ENCODE measurements around the gene ARX. TPM values are rescaled to one million over a fixed set of nuclear protein-coding genes. Genes with fewer than 3 reads are reported as not detected.

The ARX gene
- total RNA-seq, 1 experiment from 2014 or later = 0.22 TPM

DNA sequence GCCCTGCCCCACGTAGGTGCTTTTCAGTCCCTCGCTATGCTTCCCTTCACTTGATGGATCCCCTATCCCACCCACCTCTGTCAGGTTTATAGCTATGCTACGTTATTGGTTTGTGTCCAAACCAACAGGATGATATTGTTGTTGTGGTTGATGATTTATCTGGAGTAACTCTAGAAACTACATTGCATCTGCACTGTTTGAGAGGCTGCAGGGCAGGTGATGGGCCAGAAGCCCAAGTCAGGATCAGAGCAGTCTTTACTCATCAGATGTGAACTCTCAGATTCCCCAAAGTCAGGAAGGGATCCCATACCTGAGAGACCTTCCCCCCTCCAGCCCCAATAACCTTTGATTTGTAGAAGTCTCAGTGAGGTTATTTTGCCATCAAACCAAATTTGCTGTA is 34.7 kb downstream of the ARX start:
- POLR2A ChIA-PET = no interaction called here
- no peak overlapping the region for H2AFZ ChIP-seq (ENCODE audit: low read depth, low read length, poor library complexity, severe bottlenecking)
- no peak overlapping the region for H3K4me2 ChIP-seq (ENCODE audit: low read length)
- no peak overlapping the region for H3K4me3 ChIP-seq (replicated peaks in 1 of 2; ENCODE audit: low read depth in 1 of 2, low read length in 2 of 2)
- TF ChIP-seq, protein P1, sequence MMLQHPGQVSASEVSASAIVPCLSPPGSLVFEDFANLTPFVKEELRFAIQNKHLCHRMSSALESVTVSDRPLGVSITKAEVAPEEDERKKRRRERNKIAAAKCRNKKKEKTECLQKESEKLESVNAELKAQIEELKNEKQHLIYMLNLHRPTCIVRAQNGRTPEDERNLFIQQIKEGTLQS (IDR thresholded peaks at IDR 0.05) = no peak
- TF ChIP-seq EZH2phosphoT487 (IDR thresholded peaks at IDR 0.05; ENCODE audit: borderline replicate concordance) (no peak), POLR2A (IDR thresholded peaks at IDR 0.05; ENCODE audit: borderline replicate concordance, extremely low read depth, insufficient read depth, insufficient read length) (no peak), YY1 (IDR thresholded peaks at IDR 0.05; ENCODE audit: extremely low read depth, insufficient replicate concordance, low read depth, low read length) (no peak), EZH2 (IDR thresholded peaks at IDR 0.05) (no peak), SRF (IDR thresholded peaks at IDR 0.05; ENCODE audit: low read depth) (no peak), EGR1 (IDR thresholded peaks at IDR 0.05; ENCODE audit: low read depth) (no peak), JUND (IDR thresholded peaks at IDR 0.05) (no peak), RAD21 (IDR thresholded peaks at IDR 0.05; ENCODE audit: low read depth) (no peak), CBX3 (IDR thresholded peaks at IDR 0.05; ENCODE audit: low read depth) (no peak), FOSL1 (IDR thresholded peaks at IDR 0.05; ENCODE audit: low read depth) (no peak), SP1 (IDR thresholded peaks at IDR 0.05; ENCODE audit: low read depth) (no peak), ZNF274 (IDR thresholded peaks at IDR 0.05; ENCODE audit: low read depth, low read length) (no peak), ZFX (IDR thresholded peaks at IDR 0.05) (no peak), TCF7L2 (IDR thresholded peaks at IDR 0.05; ENCODE audit: borderline replicate concordance, extremely low read depth, insufficient read depth, insufficient read length) (no peak), POLR2AphosphoS5 (IDR thresholded peaks at IDR 0.05; ENCODE audit: low read depth, low read length) (no peak), ELF1 (IDR thresholded peaks at IDR 0.05; ENCODE audit: borderline replicate concordance, low read depth) (no peak)
- TF ChIP-seq, protein P2, sequence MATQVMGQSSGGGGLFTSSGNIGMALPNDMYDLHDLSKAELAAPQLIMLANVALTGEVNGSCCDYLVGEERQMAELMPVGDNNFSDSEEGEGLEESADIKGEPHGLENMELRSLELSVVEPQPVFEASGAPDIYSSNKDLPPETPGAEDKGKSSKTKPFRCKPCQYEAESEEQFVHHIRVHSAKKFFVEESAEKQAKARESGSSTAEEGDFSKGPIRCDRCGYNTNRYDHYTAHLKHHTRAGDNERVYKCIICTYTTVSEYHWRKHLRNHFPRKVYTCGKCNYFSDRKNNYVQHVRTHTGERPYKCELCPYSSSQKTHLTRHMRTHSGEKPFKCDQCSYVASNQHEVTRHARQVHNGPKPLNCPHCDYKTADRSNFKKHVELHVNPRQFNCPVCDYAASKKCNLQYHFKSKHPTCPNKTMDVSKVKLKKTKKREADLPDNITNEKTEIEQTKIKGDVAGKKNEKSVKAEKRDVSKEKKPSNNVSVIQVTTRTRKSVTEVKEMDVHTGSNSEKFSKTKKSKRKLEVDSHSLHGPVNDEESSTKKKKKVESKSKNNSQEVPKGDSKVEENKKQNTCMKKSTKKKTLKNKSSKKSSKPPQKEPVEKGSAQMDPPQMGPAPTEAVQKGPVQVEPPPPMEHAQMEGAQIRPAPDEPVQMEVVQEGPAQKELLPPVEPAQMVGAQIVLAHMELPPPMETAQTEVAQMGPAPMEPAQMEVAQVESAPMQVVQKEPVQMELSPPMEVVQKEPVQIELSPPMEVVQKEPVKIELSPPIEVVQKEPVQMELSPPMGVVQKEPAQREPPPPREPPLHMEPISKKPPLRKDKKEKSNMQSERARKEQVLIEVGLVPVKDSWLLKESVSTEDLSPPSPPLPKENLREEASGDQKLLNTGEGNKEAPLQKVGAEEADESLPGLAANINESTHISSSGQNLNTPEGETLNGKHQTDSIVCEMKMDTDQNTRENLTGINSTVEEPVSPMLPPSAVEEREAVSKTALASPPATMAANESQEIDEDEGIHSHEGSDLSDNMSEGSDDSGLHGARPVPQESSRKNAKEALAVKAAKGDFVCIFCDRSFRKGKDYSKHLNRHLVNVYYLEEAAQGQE (IDR thresholded peaks at IDR 0.05; ENCODE audit: low read depth) = no peak
- TF ChIP-seq, protein P3, sequence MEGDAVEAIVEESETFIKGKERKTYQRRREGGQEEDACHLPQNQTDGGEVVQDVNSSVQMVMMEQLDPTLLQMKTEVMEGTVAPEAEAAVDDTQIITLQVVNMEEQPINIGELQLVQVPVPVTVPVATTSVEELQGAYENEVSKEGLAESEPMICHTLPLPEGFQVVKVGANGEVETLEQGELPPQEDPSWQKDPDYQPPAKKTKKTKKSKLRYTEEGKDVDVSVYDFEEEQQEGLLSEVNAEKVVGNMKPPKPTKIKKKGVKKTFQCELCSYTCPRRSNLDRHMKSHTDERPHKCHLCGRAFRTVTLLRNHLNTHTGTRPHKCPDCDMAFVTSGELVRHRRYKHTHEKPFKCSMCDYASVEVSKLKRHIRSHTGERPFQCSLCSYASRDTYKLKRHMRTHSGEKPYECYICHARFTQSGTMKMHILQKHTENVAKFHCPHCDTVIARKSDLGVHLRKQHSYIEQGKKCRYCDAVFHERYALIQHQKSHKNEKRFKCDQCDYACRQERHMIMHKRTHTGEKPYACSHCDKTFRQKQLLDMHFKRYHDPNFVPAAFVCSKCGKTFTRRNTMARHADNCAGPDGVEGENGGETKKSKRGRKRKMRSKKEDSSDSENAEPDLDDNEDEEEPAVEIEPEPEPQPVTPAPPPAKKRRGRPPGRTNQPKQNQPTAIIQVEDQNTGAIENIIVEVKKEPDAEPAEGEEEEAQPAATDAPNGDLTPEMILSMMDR (IDR thresholded peaks at IDR 0.05 in 2 of 3, conservative IDR thresholded peaks at IDR 0.05 in 1 of 3; ENCODE audit: borderline replicate concordance in 1 of 3, insufficient read depth in 1 of 3, low read depth in 2 of 3, low read length in 2 of 3) = no peak
- TF ChIP-seq, protein P4, sequence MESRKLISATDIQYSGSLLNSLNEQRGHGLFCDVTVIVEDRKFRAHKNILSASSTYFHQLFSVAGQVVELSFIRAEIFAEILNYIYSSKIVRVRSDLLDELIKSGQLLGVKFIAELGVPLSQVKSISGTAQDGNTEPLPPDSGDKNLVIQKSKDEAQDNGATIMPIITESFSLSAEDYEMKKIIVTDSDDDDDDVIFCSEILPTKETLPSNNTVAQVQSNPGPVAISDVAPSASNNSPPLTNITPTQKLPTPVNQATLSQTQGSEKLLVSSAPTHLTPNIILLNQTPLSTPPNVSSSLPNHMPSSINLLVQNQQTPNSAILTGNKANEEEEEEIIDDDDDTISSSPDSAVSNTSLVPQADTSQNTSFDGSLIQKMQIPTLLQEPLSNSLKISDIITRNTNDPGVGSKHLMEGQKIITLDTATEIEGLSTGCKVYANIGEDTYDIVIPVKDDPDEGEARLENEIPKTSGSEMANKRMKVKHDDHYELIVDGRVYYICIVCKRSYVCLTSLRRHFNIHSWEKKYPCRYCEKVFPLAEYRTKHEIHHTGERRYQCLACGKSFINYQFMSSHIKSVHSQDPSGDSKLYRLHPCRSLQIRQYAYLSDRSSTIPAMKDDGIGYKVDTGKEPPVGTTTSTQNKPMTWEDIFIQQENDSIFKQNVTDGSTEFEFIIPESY (IDR thresholded peaks at IDR 0.05; ENCODE audit: extremely low read depth, insufficient replicate concordance, low read length) = no peak
- H3K36me3 ChIP-seq (ENCODE audit: control insufficient read depth in 1 of 2, insufficient read depth in 2 of 2, low read length in 2 of 2) = no peaks in the 10 kb centered on the region
- H4K20me1 ChIP-seq (ENCODE audit: insufficient read depth) = no peaks in the 10 kb centered on the region
- CTCF ChIA-PET = no interaction called here
- no peaks in the 10 kb centered on the region for H3K9me3 ChIP-seq (ENCODE audit: control insufficient read depth in 1 of 2, insufficient read depth in 1 of 2, low read depth in 1 of 2, low read length in 2 of 2)
- H3K4me1 ChIP-seq (ENCODE audit: control insufficient read depth in 1 of 2, insufficient read depth in 2 of 2, low read length in 2 of 2) = no peaks in the 10 kb centered on the region
- no peak for ATAC-seq
- no peaks in the 10 kb centered on the region for H3K9me2 ChIP-seq (ENCODE audit: insufficient read depth)
- BruUV-seq (replicated peaks) = no TSS peak
- intact Hi-C loops (cut with micrococcal nuclease) = no loop called here
- H3K79me2 ChIP-seq (ENCODE audit: insufficient read depth, low read length) = no peaks in the 10 kb centered on the region
- no peak for DNase-seq (ENCODE audit: low read depth, low spot score)
- H3K9ac ChIP-seq (ENCODE audit: low read length) = no peak overlapping the region
- RAD21 ChIA-PET (ENCODE audit: low non-redundant PET in 1 of 2, low total read pairs in 2 of 2, uncharacterized antibody in 2 of 2, unreplicated experiment in 2 of 2) = no interaction called here
- no peak overlapping the region for H3K27ac ChIP-seq (ENCODE audit: low read depth, low read length)
- no peaks in the 10 kb centered on the region for H3K27me3 ChIP-seq (ENCODE audit: insufficient read depth, low read length)

All from HCT116 (cell line).